ENCODE measurements around the gene UMOD. TPM values are rescaled to one million over a fixed set of nuclear protein-coding genes. Genes with fewer than 3 reads are reported as not detected.
"Not testable (repeated sequence)": the region's sequence is repeated elsewhere in the genome, so short reads cannot be mapped to it uniquely, and the experiment has no call there.

Gene UMOD
- total RNA-seq, 1 donor from 2014 or later, result not detected

DNA sequence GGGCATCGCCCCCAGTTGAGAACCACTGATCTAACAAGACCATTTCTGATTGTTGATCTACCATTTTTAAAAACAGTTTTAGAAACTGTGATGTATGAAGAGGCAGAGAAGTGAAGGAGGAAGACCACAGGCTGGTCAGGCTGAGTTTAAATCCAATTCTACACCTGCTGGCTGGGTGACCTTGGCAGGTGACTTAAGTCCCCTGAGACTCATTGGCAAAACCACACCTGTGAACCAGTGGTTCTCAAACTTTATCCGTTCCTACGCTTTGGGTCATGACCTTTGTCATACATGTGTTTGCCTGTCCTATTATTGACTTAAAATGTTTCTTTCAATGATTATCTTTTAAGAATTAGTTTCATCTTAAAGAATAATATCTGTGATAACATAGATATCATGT, 27.5 kb downstream of the UMOD start:
- intact Hi-C loops (cut with DNase I), result no loop called here
- no peak for DNase-seq (ENCODE audit: low spot score)

GRCh38 chr16:20323591-20324117, 28.9 kb downstream of the UMOD start:
- intact Hi-C loops (cut with DNase I), result no loop called here

DNA sequence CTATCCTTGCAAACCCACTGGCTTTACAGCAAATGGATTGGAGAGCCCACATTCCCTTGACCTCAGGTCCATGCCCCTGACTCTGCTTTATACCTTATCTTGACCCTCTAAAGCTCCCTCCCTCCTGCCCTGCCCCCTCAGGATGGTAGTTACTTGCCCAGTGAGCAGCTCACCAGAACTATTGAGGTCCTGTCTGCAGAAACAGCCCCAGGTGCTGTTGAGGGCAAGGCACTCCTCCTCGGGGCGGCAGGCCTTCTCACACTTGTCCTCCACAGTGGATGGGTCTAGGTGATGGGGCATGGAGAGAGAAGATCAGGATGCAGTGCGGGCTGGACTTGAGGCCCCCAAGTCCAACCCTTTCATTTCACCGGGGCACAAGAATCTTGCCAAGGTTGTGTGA, 29.8 kb downstream of the UMOD start:
- intact Hi-C loops (cut with DNase I), result no loop called here
- no peak for DNase-seq (ENCODE audit: low spot score)

More at GRCh38 chr16:20323591-20324117, 28.9 kb downstream of the UMOD start:
- no peak for DNase-seq (ENCODE audit: low spot score)

GRCh38 chr16:20321671-20322070, 30.8 kb downstream of the UMOD start:
- no peak for DNase-seq (ENCODE audit: low spot score)
- intact Hi-C loops (cut with DNase I), result no loop called here

- DNase-seq (ENCODE audit: low spot score); intact Hi-C loops (cut with DNase I): not testable (repeated sequence)
These were observed 31.5 kb downstream of the UMOD start for GRCh38 chr16:20321051-20321450.

DNA sequence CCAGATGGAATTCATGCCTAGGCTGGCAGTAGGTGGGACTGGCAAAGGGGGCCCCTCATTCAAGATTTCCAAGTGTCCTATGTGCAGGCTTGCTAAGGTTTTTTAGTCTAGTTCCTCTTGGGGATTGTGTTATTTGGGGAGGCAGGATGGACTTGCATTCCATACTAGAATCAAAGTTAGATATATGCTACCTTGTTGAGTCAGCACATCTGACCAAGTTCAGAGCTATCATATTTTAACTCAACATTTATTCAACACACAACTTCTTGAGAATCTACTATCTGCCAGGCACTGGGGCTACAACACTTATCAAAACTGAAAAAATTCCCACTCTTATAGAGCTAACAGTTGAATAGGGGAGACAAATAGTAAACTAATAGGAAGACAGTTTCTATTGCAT, 31.9 kb downstream of the UMOD start:
- DNase-seq (ENCODE audit: low spot score), result no peak
- intact Hi-C loops (cut with DNase I), result no loop called here

GRCh38 chr16:20320178-20320577, 32.3 kb downstream of the UMOD start:
- DNase-seq (ENCODE audit: low spot score), result no peak
- intact Hi-C loops (cut with DNase I), result no loop called here

DNA sequence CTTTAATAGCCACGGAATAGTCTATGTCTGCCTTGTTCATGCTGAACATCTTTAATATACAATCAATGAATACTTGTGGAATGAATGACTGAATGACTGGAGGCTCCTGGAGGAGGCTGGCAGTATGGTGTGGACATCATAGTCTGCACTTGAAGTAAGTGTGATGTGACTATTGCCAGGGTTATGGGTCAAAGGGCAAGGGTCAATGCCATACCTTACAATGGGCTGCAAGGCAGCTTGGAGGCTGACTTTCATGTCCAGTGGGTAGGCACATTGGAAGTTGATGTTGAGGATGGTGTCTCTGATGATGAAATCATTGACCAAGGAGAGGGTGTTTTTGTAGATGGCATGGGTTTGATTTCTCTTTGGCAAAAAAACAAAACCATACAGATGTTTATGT, 33.1 kb downstream of the UMOD start:
- intact Hi-C loops (cut with DNase I), result no loop called here
- DNase-seq (ENCODE audit: low spot score), result no peak

DNA sequence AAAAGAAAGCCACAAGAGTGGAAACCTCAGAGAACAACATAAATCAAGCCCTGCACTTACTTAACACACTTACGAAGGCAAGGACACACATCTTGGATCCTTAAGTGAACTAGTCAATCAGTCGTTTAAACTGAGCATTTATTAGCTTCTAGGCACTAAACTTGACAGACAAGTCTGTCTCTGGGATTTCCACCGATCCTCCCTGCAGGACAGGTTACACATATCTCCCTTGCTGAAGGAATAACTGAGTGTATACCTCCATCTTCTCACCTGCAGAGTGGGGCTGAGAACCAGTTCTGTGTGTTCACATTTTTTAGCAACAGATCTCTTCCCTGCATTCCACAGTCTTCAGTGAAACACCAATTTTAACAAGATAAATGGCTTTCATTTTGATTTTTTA, 34.1 kb downstream of the UMOD start:
- DNase-seq (ENCODE audit: low spot score), result no peak
- intact Hi-C loops (cut with DNase I), result no loop called here

DNA sequence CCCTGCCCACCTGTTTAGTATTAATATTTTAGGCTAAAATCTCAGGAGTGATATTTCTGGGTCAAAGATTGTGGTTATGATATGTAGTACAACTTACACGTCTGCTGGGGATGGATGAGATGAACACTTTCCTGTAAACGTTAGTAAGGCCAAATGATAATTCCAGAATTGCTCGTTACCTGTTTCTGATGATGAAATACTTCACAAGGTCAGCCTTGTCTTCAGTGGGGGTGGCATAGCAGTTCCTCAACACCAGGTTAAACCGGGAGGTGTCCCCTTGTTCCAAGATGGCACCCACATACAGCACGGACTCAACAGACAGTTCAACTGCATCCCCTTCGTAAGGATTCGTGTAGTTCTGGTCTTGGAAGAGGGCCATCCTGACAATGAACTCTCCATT, 34.5 kb downstream of the UMOD start:
- intact Hi-C loops (cut with DNase I), result no loop called here

DNA sequence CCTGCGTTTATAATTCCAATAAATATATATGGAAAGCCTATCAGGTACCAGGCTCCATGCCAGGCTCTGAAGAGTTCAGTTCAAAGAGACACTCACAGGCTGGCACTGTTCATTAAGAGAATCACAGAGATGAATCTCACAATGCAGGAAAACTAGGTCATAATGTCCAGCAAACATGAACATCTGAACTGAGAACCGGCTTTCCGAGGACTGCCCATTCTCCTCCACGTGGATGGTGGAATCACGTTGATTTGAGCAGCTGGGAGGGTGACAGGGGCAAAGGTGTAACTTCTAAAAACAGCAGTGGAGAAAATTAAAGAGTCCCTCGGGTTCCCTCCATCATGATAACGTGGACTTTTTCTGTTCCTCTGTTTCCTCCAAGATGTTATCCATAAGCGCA, 35.4 kb downstream of the UMOD start:
- intact Hi-C loops (cut with DNase I), result no loop called here
- DNase-seq (ENCODE audit: low spot score), result no peak

More for the DNA sequence above, 34.5 kb downstream of the UMOD start:
- no peak for DNase-seq (ENCODE audit: low spot score)

DNA sequence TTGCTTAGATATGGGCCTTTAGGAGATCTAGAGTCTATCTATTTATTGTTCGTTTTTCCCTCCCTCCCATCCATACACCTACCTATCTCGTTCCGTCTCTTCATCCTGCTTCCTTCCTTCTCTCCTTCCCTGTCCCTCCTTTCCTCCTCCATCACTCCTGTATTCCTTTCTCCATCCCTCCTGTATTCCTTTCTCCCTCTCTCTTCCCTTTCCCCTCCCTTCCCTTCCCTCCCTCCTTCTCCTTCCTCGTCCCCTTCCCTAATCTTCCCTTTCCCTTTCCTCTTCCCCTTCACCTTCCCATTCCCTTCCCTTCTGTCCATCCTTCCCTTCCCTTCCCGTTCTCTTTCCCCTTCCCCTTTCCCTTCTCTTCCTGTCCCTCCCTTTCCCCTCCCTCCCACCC, 35.8 kb downstream of the UMOD start:
- intact Hi-C loops (cut with DNase I), result no loop called here
- DNase-seq (ENCODE audit: low spot score), result no peak

DNA sequence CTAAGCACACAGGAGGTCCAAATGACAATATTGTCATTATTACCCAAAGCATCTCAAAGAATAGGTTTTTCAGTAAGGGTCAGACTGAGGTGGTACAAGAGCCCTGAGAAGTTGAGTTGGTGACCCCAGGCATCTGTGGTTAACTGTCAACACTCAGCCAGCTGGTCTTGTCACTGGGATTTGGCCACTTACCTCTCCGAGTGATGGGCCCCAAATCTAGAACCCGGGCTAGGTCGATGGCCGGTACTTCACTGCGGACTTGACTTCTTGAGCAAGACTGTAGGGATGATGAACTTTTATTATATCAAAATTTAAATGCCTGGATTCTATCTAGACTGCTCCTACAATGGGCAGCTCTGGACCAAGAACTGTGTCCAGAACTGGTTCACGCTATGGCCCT, 36.8 kb downstream of the UMOD start:
- no peak for DNase-seq (ENCODE audit: low spot score)
- intact Hi-C loops (cut with DNase I), result no loop called here

DNA sequence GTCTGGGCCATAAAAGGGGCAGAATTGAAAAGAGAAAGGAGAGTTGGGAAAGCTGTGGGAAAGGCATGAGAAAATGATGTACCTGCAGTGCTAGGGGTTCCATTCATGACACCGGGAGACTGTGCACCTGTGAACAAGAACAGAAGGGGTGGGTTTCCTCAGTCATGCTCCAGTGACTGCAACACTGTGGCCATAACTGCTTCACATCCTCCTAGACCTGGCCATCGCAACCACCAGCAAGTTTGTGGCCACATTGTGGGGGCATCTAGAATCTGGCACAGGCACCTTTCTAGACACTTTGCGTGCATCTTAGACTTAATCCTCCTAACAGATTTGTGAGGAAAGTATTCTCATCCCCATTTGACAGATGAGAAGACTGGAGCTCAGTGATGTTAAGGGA, 37.9 kb downstream of the UMOD start:
- intact Hi-C loops (cut with DNase I), result no loop called here
- DNase-seq (ENCODE audit: low spot score), result no peak

- DNase-seq (ENCODE audit: low spot score), result no peak
- intact Hi-C loops (cut with DNase I), result no loop called here
These were observed 38.8 kb downstream of the UMOD start for GRCh38 chr16:20313741-20314140.

DNA sequence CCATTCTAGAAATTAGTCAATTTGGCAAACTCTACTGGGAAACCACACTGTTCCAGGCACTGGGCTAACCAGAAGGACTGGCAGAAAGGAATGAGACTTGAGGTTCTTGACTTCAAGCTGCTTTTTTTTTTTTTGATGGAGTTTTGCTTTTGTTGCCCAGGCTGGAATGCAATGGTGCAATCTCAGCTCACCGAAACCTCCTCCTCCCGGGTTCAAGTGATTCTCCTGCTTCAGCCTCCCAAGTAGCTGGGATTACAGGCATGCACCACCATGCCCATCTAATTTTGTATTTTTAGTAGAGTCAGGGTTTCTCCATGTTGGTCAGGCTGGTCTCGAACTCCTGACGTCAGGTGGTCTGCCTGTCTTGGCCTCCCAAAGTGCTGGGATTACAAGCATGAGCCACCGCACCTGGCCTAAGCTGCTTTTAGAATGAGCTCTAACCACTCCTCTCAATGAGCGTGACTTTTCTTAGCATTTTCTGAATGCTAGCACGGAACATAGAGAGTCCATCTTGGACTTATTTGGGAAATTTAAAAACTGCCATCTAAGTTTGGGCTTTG, 39.9 kb downstream of the UMOD start:
- intact Hi-C loops (cut with DNase I); DNase-seq (ENCODE audit: low spot score): not testable (repeated sequence)

GRCh38 chr16:20311548-20311947, 41.0 kb downstream of the UMOD start:
- intact Hi-C loops (cut with DNase I), result no loop called here
- DNase-seq (ENCODE audit: low spot score), result no peak

DNA sequence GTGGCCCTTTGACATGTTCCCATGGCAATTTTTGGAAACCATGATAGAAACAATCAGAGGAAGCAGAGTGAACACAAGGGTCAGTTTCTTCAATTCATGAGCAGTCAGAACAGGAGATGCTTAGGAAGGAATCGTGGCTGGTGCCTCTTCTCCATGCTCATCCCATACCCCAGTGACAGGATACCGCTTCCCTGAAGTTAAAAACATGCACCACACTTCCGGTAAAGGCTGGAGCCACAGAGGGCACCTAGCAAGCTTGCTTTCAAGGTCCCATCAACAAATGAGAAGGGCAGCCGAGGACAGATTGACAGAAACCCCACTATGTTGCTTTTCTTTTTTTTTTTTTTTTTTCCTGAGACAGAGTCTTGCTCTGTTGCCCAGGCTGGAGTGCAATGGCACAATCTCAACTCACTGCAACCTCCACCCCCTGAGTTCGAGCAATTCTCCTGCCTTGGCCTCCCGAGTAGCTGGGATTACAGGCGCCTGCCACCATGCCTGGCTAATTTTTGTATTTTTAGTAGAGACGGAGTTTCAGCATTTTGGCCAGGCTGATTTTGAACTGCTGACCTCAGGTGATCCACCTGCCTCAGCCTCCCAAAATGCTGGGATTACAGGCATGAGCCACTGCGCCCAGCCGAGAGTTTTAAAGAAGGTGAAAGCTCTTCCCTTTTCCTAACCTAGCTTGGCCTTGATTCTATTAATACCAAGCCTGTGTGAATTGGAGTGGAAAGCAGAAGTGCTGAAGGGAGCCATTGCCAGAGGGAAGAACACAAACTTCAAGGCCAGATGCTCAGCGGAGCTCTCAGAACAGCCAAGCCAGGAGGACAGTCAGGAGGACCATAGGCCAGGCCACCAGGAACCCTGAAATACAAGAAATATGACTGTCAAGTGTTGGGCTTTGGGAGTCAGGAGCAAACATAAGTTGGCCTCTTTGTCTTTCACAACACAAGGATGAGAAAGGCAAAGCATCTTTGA, 41.8 kb downstream of the UMOD start:
- intact Hi-C loops (cut with DNase I), result no loop called here
- no peak for DNase-seq (ENCODE audit: low spot score)

- intact Hi-C loops (cut with DNase I), result no loop called here
- no peak for DNase-seq (ENCODE audit: low spot score)
These were observed 42.7 kb downstream of the UMOD start for GRCh38 chr16:20309786-20310185.

- intact Hi-C loops (cut with DNase I), result no loop called here
- no peak for DNase-seq (ENCODE audit: low spot score)
These were observed 43.5 kb downstream of the UMOD start for GRCh38 chr16:20308801-20309590.

All from cardiac septum (tissue), 1 donor.